HL-60/S4 treated with phorbol 12-myristate 13-acetate at 8.2 ng/mL for 4 days and 3 days (cell line): ENCODE measurements around the gene FCER2.
"Not testable (repeated sequence)": the region's sequence is repeated elsewhere in the genome, so short reads cannot be mapped to it uniquely, and the experiment has no call there.

ENCODE experiments used
- in situ Hi-C: fragments of 300-500 bp; cut with MboI; formaldehyde crosslinking; loops from 2 replicates; pipeline ENCODE4 v1.15.0; 2022; ENCODE audit warnings: low sequenced_read_pairs

The FCER2 gene

GRCh38 chr19:7701654-7702457, at the start of gene FCER2:
FCER2 (minus strand) TSS chr19:7702131; CDS start chr19:7699760, 2,371 bp downstream.
- in situ Hi-C loops: no loop called here

GRCh38 chr19:7751157-7751783, 49.3 kb upstream of the FCER2 start:
- in situ Hi-C loops: no loop called here

- in situ Hi-C loops: no loop called here
Measured at GRCh38 chr19:7748756-7749155, 46.8 kb upstream of the FCER2 start.

- in situ Hi-C loops: no loop called here
Measured at GRCh38 chr19:7748171-7748570, 46.2 kb upstream of the FCER2 start.

GRCh38 chr19:7746903-7747884, 45.3 kb upstream of the FCER2 start, which contains the start of gene CD209:
CD209 (minus strand) TSS chr19:7747534; CDS start chr19:7747511, 23 bp downstream.
- in situ Hi-C loops: no loop called here

GRCh38 chr19:7746306-7746705, 44.4 kb upstream of the FCER2 start:
- in situ Hi-C loops: not testable (repeated sequence)

GRCh38 chr19:7744871-7745650, 43.1 kb upstream of the FCER2 start:
- in situ Hi-C loops: no loop called here

- in situ Hi-C loops: no loop called here
Measured at GRCh38 chr19:7744199-7744786, 42.4 kb upstream of the FCER2 start.

GRCh38 chr19:7743425-7743841, 41.5 kb upstream of the FCER2 start:
- in situ Hi-C loops: no loop called here

GRCh38 chr19:7742991-7743390, 41.1 kb upstream of the FCER2 start:
- in situ Hi-C loops: no loop called here

- in situ Hi-C loops: no loop called here
Measured at GRCh38 chr19:7742575-7742974, 40.6 kb upstream of the FCER2 start.

- in situ Hi-C loops: no loop called here
Measured at GRCh38 chr19:7740682-7741054, 38.7 kb upstream of the FCER2 start.

GRCh38 chr19:7739801-7740681, 38.1 kb upstream of the FCER2 start:
- in situ Hi-C loops: no loop called here

GRCh38 chr19:7739211-7739755, 37.4 kb upstream of the FCER2 start:
- in situ Hi-C loops: no loop called here

- in situ Hi-C loops: no loop called here
Measured at GRCh38 chr19:7738023-7738422, 36.1 kb upstream of the FCER2 start.

GRCh38 chr19:7737215-7737614, 35.3 kb upstream of the FCER2 start:
- in situ Hi-C loops: no loop called here

GRCh38 chr19:7736148-7736547, 34.2 kb upstream of the FCER2 start:
- in situ Hi-C loops: no loop called here
